K562 (cell line): ENCODE results near the gene RHD. TPM values are rescaled to one million over a fixed set of nuclear protein-coding genes. Genes with fewer than 3 reads are reported as not detected.

Source experiments
- ATAC-seq: fragments of 200-7000 bp; cut with Tn5 transposase; 3 replicates; pipeline ENCODE4 v1.9.1; 2020; ENCODE audit warnings: moderate library complexity
- BruUV-seq: library from RNA; stranded (reverse); fragments of 400-500 nt; replicated peaks from 2 replicates; lab custom pipeline; 2021; lab: Mats Ljungman, UMichigan
- CTCF ChIA-PET: fragments of 300-600 bp; formaldehyde crosslinking; extraction: SDS; loops from one replicate; lab custom pipeline; 2021; ENCODE audit warnings: low intra/inter-chr PET ratio; lab: Yijun Ruan, JAX
- POLR2A ChIA-PET: fragments of 300-600, 350-650 bp; sonication (Branson Sonifier 250); formaldehyde crosslinking; extraction: SDS; loops from one replicate; lab custom pipeline; 2021; ENCODE audit warnings: antibody characterized with exemption, inconsistent platforms; lab: Yijun Ruan, JAX
- DNase-seq, 4 experiments: peaks; one replicate each; pipeline versions ENCODE4 v3.0.0 to v3.0.0-alpha.2; 2011 to 2018; ENCODE audit warnings: low spot score in 3 of 4, mixed read lengths in 3 of 4; ENCODE audit errors: extremely low read depth in 1 of 4
- FAIRE-seq: peaks from 2 replicates; lab custom pipeline; 2011; peaks lifted over from hg19 to GRCh38; lab: Jason Lieb, UNC
- H2AFZ ChIP-seq: 2 replicates; pipeline ENCODE4 v1.6.0; 2011; ENCODE audit warnings: low read depth, low read length, control low read depth, inconsistent platforms
- H3K27ac ChIP-seq: fragments of 200-600 bp; 3 replicates; pipeline ENCODE4 v1.8.0; 2011; ENCODE audit warnings: low read depth, mild to moderate bottlenecking, control low read depth, inconsistent platforms, low read length, moderate library complexity, mixed read lengths; ENCODE audit errors: extremely low read depth
- H3K27me3 ChIP-seq, 2 experiments: fragments of 300-600 bp in 1 of 2; 2 replicates in 1 of 2; 3 replicates in 1 of 2; pipeline versions ENCODE4 v1.6.0 to v1.8.0; 2011; ENCODE audit warnings: inconsistent platforms in 2 of 2, low read length in 2 of 2, mild to moderate bottlenecking in 1 of 2, mixed read lengths in 1 of 2, moderate library complexity in 1 of 2; ENCODE audit not compliant: control insufficient read depth in 2 of 2, insufficient read depth in 2 of 2
- H3K36me3 ChIP-seq: fragments of 300-600 bp; 3 replicates; pipeline ENCODE4 v1.8.0; 2011; ENCODE audit warnings: mild to moderate bottlenecking, low read length, inconsistent platforms; ENCODE audit not compliant: control insufficient read depth, insufficient read depth
- H3K4me1 ChIP-seq, 2 experiments: fragments of 200-600 bp in 1 of 2; replicated peaks in 1 of 2; 2 replicates in 1 of 2; 3 replicates in 1 of 2; pipeline versions ENCODE4 v1.5.1 to v1.8.0; 2011; ENCODE audit warnings: inconsistent platforms in 2 of 2, low read length in 2 of 2, mild to moderate bottlenecking in 1 of 2, mixed read lengths in 1 of 2, moderate library complexity in 1 of 2; ENCODE audit not compliant: control insufficient read depth in 2 of 2, insufficient read depth in 2 of 2
- H3K4me2 ChIP-seq: 2 replicates; pipeline ENCODE4 v1.6.1; 2011; ENCODE audit warnings: low read length, control low read depth, inconsistent platforms, mixed read lengths; ENCODE audit not compliant: insufficient read depth
- H3K4me3 ChIP-seq: fragments of 200-600 bp; sonication (generic), shearing (Covaris generic); 2 replicates; pipeline ENCODE4 v1.5.1; 2016; ENCODE audit warnings: control low read depth, inconsistent platforms
- H3K79me2 ChIP-seq: fragments of 200-600 bp; 3 replicates; pipeline ENCODE4 v1.8.0; 2011; ENCODE audit warnings: low read length, inconsistent platforms; ENCODE audit not compliant: control insufficient read depth, insufficient read depth
- H3K9ac ChIP-seq, 2 experiments: 2 replicates each; pipeline versions ENCODE4 v1.6.0 to v1.6.1; 2011; ENCODE audit warnings: low read depth in 2 of 2, low read length in 2 of 2, control low read depth in 1 of 2, inconsistent platforms in 1 of 2, mild to moderate bottlenecking in 1 of 2, mixed read lengths in 1 of 2; ENCODE audit not compliant: insufficient read depth in 1 of 2
- H3K9me1 ChIP-seq: one replicate; pipeline ENCODE4 v1.6.0; 2011; ENCODE audit warnings: inconsistent platforms, mild to moderate bottlenecking, low read length, moderate library complexity; ENCODE audit not compliant: control insufficient read depth, insufficient read depth
- H3K9me3 ChIP-seq: replicated peaks from 2 replicates; pipeline ENCODE4 v1.5.1; 2011; ENCODE audit warnings: low read depth, low read length, inconsistent platforms; ENCODE audit not compliant: control insufficient read depth, insufficient read depth
- H4K20me1 ChIP-seq: replicated peaks from 2 replicates; pipeline ENCODE4 v1.6.1; 2011; ENCODE audit warnings: low read length, inconsistent platforms, mixed read lengths; ENCODE audit not compliant: control insufficient read depth, insufficient read depth
- BRF2 ChIP-seq: IDR thresholded peaks from 3 replicates; pipeline ENCODE4 v1.6.1; 2011; ENCODE audit warnings: borderline replicate concordance, mild to moderate bottlenecking; ENCODE audit not compliant: insufficient read length, insufficient read depth
- E2F5 ChIP-seq: sonication (generic); formaldehyde crosslinking; IDR thresholded peaks from 2 replicates; pipeline ENCODE4 v1.8.0; 2022; ENCODE audit warnings: mild to moderate bottlenecking, missing genetic modification reagents
- FOXK2 ChIP-seq, 2 experiments: fragments of 450-650 bp; IDR thresholded peaks in 1 of 2; conservative IDR thresholded peaks in 1 of 2; 2 replicates each; pipeline ENCODE4 v1.6.1; 2016; ENCODE audit warnings: low read depth in 2 of 2, mild to moderate bottlenecking in 1 of 2
- GABPB1 ChIP-seq: sonication (generic); formaldehyde crosslinking; IDR thresholded peaks from 2 replicates; pipeline ENCODE4 v1.8.0; 2022; ENCODE audit warnings: mild to moderate bottlenecking, missing genetic modification reagents
- GTF2F1 ChIP-seq: IDR thresholded peaks from 2 replicates; pipeline ENCODE4 v1.6.1; 2011; ENCODE audit warnings: low read depth, low read length, improper control_type of control experiment
- MAX ChIP-seq: sonication (generic); formaldehyde crosslinking; IDR thresholded peaks from 2 replicates; pipeline ENCODE4 v1.9.0; 2022; ENCODE audit warnings: mild to moderate bottlenecking, missing genetic modification reagents
- PBX2 ChIP-seq, 2 experiments: IDR thresholded peaks in 1 of 2; conservative IDR thresholded peaks in 1 of 2; 2 replicates each; pipeline ENCODE4 v1.6.1; 2016; ENCODE audit warnings: low read depth in 2 of 2, mild to moderate bottlenecking in 1 of 2, missing compliant biosample characterization in 1 of 2, missing genetic modification characterization in 1 of 2, moderate library complexity in 1 of 2
- PHF20 ChIP-seq: fragments of 450-650 bp; IDR thresholded peaks from 2 replicates; pipeline ENCODE4 v1.6.1; 2018; ENCODE audit not compliant: partially characterized antibody
- PKNOX1 ChIP-seq: fragments of 450-650 bp; IDR thresholded peaks from 2 replicates; pipeline ENCODE4 v1.6.1; 2016
- POLR3G ChIP-seq: IDR thresholded peaks from 2 replicates; pipeline ENCODE4 v1.6.1; 2011; ENCODE audit not compliant: insufficient read length, insufficient replicate concordance; ENCODE audit errors: extremely low read depth
- RBM34 ChIP-seq: fragments of 200-400 bp; formaldehyde crosslinking; IDR thresholded peaks from 2 replicates; pipeline ENCODE4 v1.6.1; 2018; ENCODE audit warnings: low read length, borderline replicate concordance; ENCODE audit not compliant: insufficient read depth
- XRCC3 ChIP-seq: fragments of 450-650 bp; IDR thresholded peaks from 2 replicates; pipeline ENCODE4 v1.6.1; 2017; ENCODE audit warnings: mild to moderate bottlenecking, moderate library complexity
- ZNF561 ChIP-seq: fragments of 450-650 bp; formaldehyde crosslinking; conservative IDR thresholded peaks from 2 replicates; pipeline ENCODE4 v1.4.0; 2020; ENCODE audit warnings: mild to moderate bottlenecking, moderate library complexity
- ZNF717 ChIP-seq: fragments of 250-450 bp; sonication (Bioruptor Pico); IDR thresholded peaks from 2 replicates; pipeline ENCODE4 v1.5.0; 2021
- WGBS: fragments of 100-300 bp; shearing (Covaris generic); methylation state at CpG from one replicate; pipeline ENCODE4 v1.1.6; 2016; ENCODE audit warnings: low coverage, mixed read lengths; ENCODE audit not compliant: insufficient coverage; ENCODE audit errors: missing lambda C conversion rate; 5-methylcytosine and 5-hydroxymethylcytosine counted together
- in situ Hi-C: fragments of 300-500 bp; cut with MboI; formaldehyde crosslinking; loops from 4 replicates; pipeline ENCODE4 v1.15.0; 2018; ENCODE audit warnings: inconsistent platforms, mixed read lengths
- intact Hi-C: fragments of 100-400 bp; cut with micrococcal nuclease; formaldehyde crosslinking; loops from 2 replicates; pipeline ENCODE4 v1.14.2; 2022
- polyA plus RNA-seq, 8 experiments: library from polyadenylated mRNA; depleted of rRNA in 4 of 8; stranded (reverse) in 5 of 8; unstranded in 3 of 8; fragments of >200 nt; fragmentation: Nextera tagmentation in 2 of 8; fragmentation: Illumina TruSeq in 1 of 8; extraction: Ambion mirVana in 2 of 8; extraction: Trizol in 1 of 8; gene quantifications; 2 replicates each; pipeline versions ENCODE4 v1.2.1 to v1.2.3, GENCODE V29; 2011 to 2014; ENCODE audit warnings: inconsistent platforms in 1 of 8, missing spikeins in 1 of 8
- total RNA-seq, 7 experiments: library from RNA; depleted of rRNA in 6 of 7; stranded (reverse); fragments of >200 nt in 6 of 7; fragmentation: Illumina TruSeq in 2 of 7; extraction: Trizol in 2 of 7; gene quantifications; 2 replicates each; pipeline versions ENCODE4 v1.2.1 to v1.2.3, GENCODE V29; 2011 to 2021; ENCODE audit warnings: low replicate concordance in 1 of 7

RHD gene
- total and polyA plus RNA-seq, 9 of the 15 experiments (the other 6 are each of a cell fraction or from before 2014, with no cell fraction given): 8.8 to 32.4 (median 15.0) TPM

GRCh38 chr1:25338986-25339385, 66.7 kb downstream of the RHD start:
- Histone ChIP-seq H3K9ac (peak overlapping the region in 1 of 2 experiments; percentile 80; a peak in 2 of 4 replicates), H4K20me1 (no peaks in the 10 kb centered on the region), H3K9me1 (no peaks in the 10 kb centered on the region), H3K79me2 (peaks cover 68% of the 10 kb centered on the region), H3K4me1 (peaks cover 6 to 7% of the 10 kb centered on the region in 2 experiments; a peak in 4 of 5 replicates), H3K4me2 (peak overlapping the region; percentile 90), H2AFZ (peak overlapping the region; percentile 92; the same call in 1 of the 2 replicates), H3K9me3 (no peaks in the 10 kb centered on the region), H3K27ac (peak overlapping the region; percentile 96), H3K27me3 (no peaks in the 10 kb centered on the region), H3K36me3 (peaks cover 30% of the 10 kb centered on the region), H3K4me3 (peak overlapping the region; percentile 92)
- ATAC-seq (no peak), DNase-seq (no peak), FAIRE-seq (no peak)
- POLR2A ChIA-PET: interaction anchor here (1.0 to 1.1 kb wide), 3 partner anchors 9 to 106 kb away, joined by 3 to 4 read pairs (median 3); no protein-coding TSS in a partner anchor
- BruUV-seq: no TSS peak
- in situ Hi-C loops (no loop called here), intact Hi-C loops (no loop called here)
- WGBS: 0% methylated on average over 6 of the region's 6 CpGs
- CTCF ChIA-PET: no interaction called here
- TF ChIP-seq ZNF717 (CRISPR knock-in tag): no peak
- TF ChIP-seq E2F5: no peak
- no peak for TF ChIP-seq BRF2
- TF ChIP-seq FOXK2 (conservative IDR thresholded peaks at IDR 0.05 in 1 of 2, IDR thresholded peaks at IDR 0.05 in 1 of 2; ENCODE audit: low read depth in 2 of 2): 0 out of 4 replicates have a peak, but pooled peaks of 1 of the 2 experiments have one; percentile 9
- no peak for TF ChIP-seq MAX (CRISPR knock-in tag)
- no peak for TF ChIP-seq PBX2 (CRISPR knock-in tag; IDR thresholded peaks at IDR 0.05; ENCODE audit: low read depth)
- 0 out of 2 replicates have a peak, but pooled peaks have one; percentile 1 for TF ChIP-seq PBX2 (tag; conservative IDR thresholded peaks at IDR 0.05; ENCODE audit: low read depth)
- no peak for TF ChIP-seq GABPB1
- TF ChIP-seq ZNF561 (CRISPR knock-in tag): no peak
- TF ChIP-seq POLR3G: no peak
- peak; percentile 0; the same call in 1 of the 2 replicates for TF ChIP-seq PKNOX1
- TF ChIP-seq GTF2F1: no peak
- TF ChIP-seq PHF20: no peak
- no peak for TF ChIP-seq RBM34
- no peak for TF ChIP-seq XRCC3
